ENCODE results near the gene CLIC4. TPM values are rescaled to one million over a fixed set of nuclear protein-coding genes. Genes with fewer than 3 reads are reported as not detected.

Gene CLIC4
- total and polyA plus RNA-seq, 2 of the 8 experiments (the other 6 are each of a cell fraction or from before 2014, with no cell fraction given) = 77.5 to 293 TPM

DNA sequence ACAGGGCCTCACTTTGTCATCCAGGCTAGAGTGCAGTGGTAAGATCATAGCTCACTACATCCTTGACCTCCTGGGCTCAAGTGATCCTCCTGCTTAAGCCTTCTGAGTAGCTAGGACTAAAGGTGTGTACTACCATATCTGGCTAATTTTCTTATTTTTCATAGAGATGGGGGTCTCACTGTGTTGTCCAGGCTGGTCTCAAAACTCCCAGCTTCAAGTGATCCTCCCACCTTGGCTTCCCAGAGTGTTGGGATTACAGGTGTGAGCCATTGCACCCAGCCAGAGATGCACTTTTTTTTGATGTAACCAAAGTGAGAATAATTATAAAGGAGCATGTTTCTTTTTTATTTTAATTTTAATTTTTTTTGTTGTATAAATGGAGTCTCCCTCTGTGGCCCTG is 28.4 kb downstream of the CLIC4 start:
- POLR2A ChIA-PET (ENCODE audit: partially characterized antibody) = interaction anchor here (1.1 to 2.8 kb wide), 3 partner anchors 9 to 27 kb away, joined by 3 to 9 read pairs (median 5); no protein-coding TSS in a partner anchor
- Histone ChIP-seq H3K36me3 (ENCODE audit: control insufficient read depth in 2 of 4, insufficient read depth in 4 of 4, low read length in 3 of 4) (peaks cover 0 to 10% (median 0%) of the 10 kb centered on the region in 4 experiments; a peak in 2 of 8 replicates), H2BK5ac (ENCODE audit: low read depth, low read length) (no peak overlapping the region), H3K27ac (ENCODE audit: low read depth, low read length) (no peak overlapping the region), H2AK5ac (ENCODE audit: low read depth, low read length) (no peak overlapping the region), H2AFZ (ENCODE audit: low read length) (no peak overlapping the region), H2BK12ac (ENCODE audit: low read depth, low read length) (no peak overlapping the region), H3K56ac (replicated peaks; ENCODE audit: insufficient read length, low read depth, low read length) (no peak overlapping the region), H3K4me3 (ENCODE audit: extremely low read depth in 1 of 4, insufficient read depth in 2 of 4, low read depth in 3 of 4, low read length in 4 of 4) (no peak overlapping the region), H3K9ac (replicated peaks in 1 of 4; ENCODE audit: extremely low read depth in 1 of 4, low read depth in 3 of 4, low read length in 3 of 4) (no peak overlapping the region), H4K91ac (replicated peaks; ENCODE audit: insufficient read length, low read length) (no peak overlapping the region), H3K4me1 (replicated peaks in 1 of 4; ENCODE audit: control insufficient read depth in 3 of 4, insufficient read depth in 4 of 4, low read length in 3 of 4) (peaks cover 0 to 6% (median 0%) of the 10 kb centered on the region in 4 experiments; a peak in 3 of 7 replicates), H3K4ac (replicated peaks; ENCODE audit: insufficient read length, low read depth, low read length) (no peak overlapping the region), H3K79me2 (ENCODE audit: control insufficient read depth in 1 of 2, insufficient read depth in 2 of 2, low read length in 2 of 2) (peaks cover 15 to 100% of the 10 kb centered on the region in 2 experiments), H3K9me3 (ENCODE audit: insufficient read depth in 2 of 2, low read depth in 1 of 2, low read length in 1 of 2) (no peaks in the 10 kb centered on the region), H3K18ac (ENCODE audit: extremely low read depth, low read length) (no peak overlapping the region), H3K23me2 (ENCODE audit: low read depth, low read length) (no peaks in the 10 kb centered on the region), H2BK15ac (ENCODE audit: low read length) (no peak overlapping the region), H3K23ac (ENCODE audit: insufficient read length) (no peak overlapping the region), H3K14ac (ENCODE audit: insufficient read length) (no peak overlapping the region), H2BK120ac (replicated peaks; ENCODE audit: low read depth, low read length) (no peak overlapping the region), H3K27me3 (replicated peaks in 1 of 4; ENCODE audit: control insufficient read depth in 3 of 4, extremely low read depth in 1 of 4, insufficient read depth in 3 of 4, low read length in 3 of 4) (no peaks in the 10 kb centered on the region), H4K20me1 (replicated peaks in 1 of 2; ENCODE audit: control insufficient read depth in 1 of 2, insufficient read depth in 2 of 2, low read length in 2 of 2) (peaks cover 7 to 18% of the 10 kb centered on the region in 2 experiments), H2BK20ac (ENCODE audit: low read length) (no peak overlapping the region), H4K5ac (ENCODE audit: insufficient read length, low read depth, low read length) (no peak overlapping the region), H3K4me2 (ENCODE audit: insufficient read depth in 1 of 2, low read depth in 2 of 2, low read length in 2 of 2) (no peak overlapping the region), H3K79me1 (ENCODE audit: low read depth, low read length) (peaks cover 8% of the 10 kb centered on the region; the same call in 1 of the 2 replicates), H4K8ac (ENCODE audit: extremely low read depth, insufficient read depth, low read length) (no peak overlapping the region)
- FAIRE-seq = no peak
- CTCF ChIA-PET (ENCODE audit: partially characterized antibody) = interaction anchor here (1.0 to 1.9 kb wide), 2 partner anchors 11 kb away, joined by 4 to 5 read pairs; no protein-coding TSS in a partner anchor
- no peak for DNase-seq (ENCODE audit: low read depth in 1 of 2, low spot score in 2 of 2)
- TF ChIP-seq CBX5 (IDR thresholded peaks at IDR 0.05; ENCODE audit: low read depth, low read length) (no peak), CHD1 (IDR thresholded peaks at IDR 0.05; ENCODE audit: low read depth, low read length) (no peak), JUND (IDR thresholded peaks at IDR 0.05; ENCODE audit: low read length) (no peak), JUN (IDR thresholded peaks at IDR 0.05; ENCODE audit: low read depth, low read length) (no peak), CHD2 (IDR thresholded peaks at IDR 0.05; ENCODE audit: low read length) (no peak), EGR1 (IDR thresholded peaks at IDR 0.05; ENCODE audit: borderline replicate concordance, low read depth, low read length) (no peak), SIX5 (IDR thresholded peaks at IDR 0.05; ENCODE audit: low read depth, low read length) (no peak), TAF1 (IDR thresholded peaks at IDR 0.05; ENCODE audit: low read depth, low read length) (no peak), BCL11A (IDR thresholded peaks at IDR 0.05; ENCODE audit: low read depth in 2 of 2, low read length in 2 of 2) (no peak)
- TF ChIP-seq, protein P1, sequence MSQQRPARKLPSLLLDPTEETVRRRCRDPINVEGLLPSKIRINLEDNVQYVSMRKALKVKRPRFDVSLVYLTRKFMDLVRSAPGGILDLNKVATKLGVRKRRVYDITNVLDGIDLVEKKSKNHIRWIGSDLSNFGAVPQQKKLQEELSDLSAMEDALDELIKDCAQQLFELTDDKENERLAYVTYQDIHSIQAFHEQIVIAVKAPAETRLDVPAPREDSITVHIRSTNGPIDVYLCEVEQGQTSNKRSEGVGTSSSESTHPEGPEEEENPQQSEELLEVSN (IDR thresholded peaks at IDR 0.05) = no peak
- TF ChIP-seq, protein P2, sequence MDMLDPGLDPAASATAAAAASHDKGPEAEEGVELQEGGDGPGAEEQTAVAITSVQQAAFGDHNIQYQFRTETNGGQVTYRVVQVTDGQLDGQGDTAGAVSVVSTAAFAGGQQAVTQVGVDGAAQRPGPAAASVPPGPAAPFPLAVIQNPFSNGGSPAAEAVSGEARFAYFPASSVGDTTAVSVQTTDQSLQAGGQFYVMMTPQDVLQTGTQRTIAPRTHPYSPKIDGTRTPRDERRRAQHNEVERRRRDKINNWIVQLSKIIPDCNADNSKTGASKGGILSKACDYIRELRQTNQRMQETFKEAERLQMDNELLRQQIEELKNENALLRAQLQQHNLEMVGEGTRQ (IDR thresholded peaks at IDR 0.05; ENCODE audit: low read length) = no peak
- TF ChIP-seq, protein P3, sequence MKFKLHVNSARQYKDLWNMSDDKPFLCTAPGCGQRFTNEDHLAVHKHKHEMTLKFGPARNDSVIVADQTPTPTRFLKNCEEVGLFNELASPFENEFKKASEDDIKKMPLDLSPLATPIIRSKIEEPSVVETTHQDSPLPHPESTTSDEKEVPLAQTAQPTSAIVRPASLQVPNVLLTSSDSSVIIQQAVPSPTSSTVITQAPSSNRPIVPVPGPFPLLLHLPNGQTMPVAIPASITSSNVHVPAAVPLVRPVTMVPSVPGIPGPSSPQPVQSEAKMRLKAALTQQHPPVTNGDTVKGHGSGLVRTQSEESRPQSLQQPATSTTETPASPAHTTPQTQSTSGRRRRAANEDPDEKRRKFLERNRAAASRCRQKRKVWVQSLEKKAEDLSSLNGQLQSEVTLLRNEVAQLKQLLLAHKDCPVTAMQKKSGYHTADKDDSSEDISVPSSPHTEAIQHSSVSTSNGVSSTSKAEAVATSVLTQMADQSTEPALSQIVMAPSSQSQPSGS (IDR thresholded peaks at IDR 0.05; ENCODE audit: low read length) = no peak
